ENCODE measurements around the gene GAB2.

GAB2 gene

DNA sequence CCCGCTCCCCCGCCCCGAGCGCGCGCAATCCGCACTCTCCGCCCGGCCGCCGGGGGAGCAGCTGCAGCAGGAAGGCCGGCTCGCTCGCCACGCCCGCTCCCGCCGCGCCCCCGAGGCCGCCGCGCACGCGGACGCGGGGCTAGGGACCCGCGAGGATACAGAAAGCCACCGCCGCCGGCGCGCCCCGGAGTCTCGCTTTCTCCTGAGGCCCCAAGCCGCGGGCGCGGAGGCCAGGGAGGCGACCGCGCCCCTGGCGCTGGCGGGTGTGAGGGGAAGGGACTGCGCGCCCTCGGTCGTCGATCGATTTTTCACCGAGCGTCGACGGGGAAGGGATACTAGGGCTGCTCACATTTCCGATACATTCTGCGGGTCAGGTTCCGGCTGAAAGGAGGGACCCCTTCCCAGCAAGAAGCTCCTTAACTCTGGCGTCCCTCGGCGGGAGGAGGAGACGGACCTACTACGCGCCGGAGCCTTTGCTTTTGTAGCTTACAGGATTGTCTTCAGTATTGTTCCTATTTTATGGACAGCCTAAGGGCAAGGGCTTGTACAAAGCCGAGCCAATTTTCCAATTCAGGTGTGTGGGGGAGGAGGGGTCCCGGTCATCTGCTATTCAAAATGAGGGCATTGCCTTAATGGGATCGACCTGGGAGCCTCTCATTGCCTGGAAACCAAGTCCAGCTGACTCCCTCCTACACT, 416 bp upstream of the GAB2 start:
- no peak for DNase-seq (ENCODE audit: low read depth, low spot score)
- H3K36me3 ChIP-seq (ENCODE audit: control insufficient read depth, insufficient read depth, low read length) = no peaks in the 10 kb centered on the region
- no peaks in the 10 kb centered on the region for H3K9me3 ChIP-seq (ENCODE audit: control insufficient read depth, insufficient read depth, low read length)
- H3K27ac ChIP-seq (ENCODE audit: low read length) = no peak overlapping the region
- no CpG with 5 or more reads among the region's 68 CpGs for WGBS (ENCODE audit: insufficient coverage, insufficient read length)
- peaks cover 4% of the 10 kb centered on the region; the same call in 1 of the 2 replicates for H3K27me3 ChIP-seq (ENCODE audit: control insufficient read depth, insufficient read depth, low read length)
- no peaks in the 10 kb centered on the region for H3K4me1 ChIP-seq (ENCODE audit: control insufficient read depth, insufficient read depth, low read length)
- H3K4me3 ChIP-seq (ENCODE audit: low read length) = peak overlapping the region; percentile 81

DNA sequence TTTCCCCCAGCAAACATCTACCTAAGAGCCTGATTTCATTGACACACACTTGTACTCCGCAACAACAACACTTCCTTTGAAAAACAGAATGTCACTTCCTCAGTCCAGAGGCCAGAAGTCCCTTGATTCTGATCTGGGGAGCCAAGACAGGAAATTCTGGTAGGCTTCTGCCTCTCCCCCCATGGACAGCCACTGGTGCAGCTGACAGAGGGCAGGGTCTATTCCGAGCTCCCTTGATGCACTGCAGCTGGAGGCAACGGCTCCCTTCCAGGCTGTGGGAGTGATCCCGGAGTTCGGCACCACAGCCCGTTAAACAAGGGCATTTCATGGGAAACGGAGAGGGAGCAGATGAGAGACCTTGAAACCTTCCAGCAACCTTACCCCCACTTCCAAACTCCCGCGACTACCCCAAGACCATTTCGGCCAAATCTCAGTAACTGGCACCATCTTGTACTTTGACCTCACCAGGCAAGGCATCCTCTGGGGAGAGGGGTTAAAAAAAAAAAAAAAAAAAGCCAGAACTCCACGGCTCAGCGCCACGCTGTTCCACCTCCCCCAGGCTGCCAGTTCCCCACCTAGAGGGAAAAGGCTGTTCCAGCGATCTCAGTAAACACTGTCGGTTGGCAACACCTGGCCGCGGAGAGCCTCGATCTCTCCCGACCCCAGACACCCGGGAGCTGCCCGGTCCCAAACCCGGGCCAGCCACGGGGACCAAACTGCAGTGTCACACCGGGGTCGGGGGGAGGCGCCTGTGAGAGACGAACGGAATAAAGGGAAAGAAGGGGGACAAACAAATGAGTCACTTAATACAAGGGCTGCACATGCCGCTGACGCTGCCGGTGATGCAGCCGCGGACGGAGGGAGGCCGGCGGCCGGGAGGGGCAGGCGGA, 1.1 kb downstream of the GAB2 start:
- peaks cover 4% of the 10 kb centered on the region; the same call in 1 of the 2 replicates for H3K27me3 ChIP-seq (ENCODE audit: control insufficient read depth, insufficient read depth, low read length)
- H3K27ac ChIP-seq (ENCODE audit: low read length) = no peak overlapping the region
- no peaks in the 10 kb centered on the region for H3K9me3 ChIP-seq (ENCODE audit: control insufficient read depth, insufficient read depth, low read length)
- no peaks in the 10 kb centered on the region for H3K36me3 ChIP-seq (ENCODE audit: control insufficient read depth, insufficient read depth, low read length)
- WGBS (ENCODE audit: insufficient coverage, insufficient read length) = no CpG with 5 or more reads among the region's 38 CpGs
- no peaks in the 10 kb centered on the region for H3K4me1 ChIP-seq (ENCODE audit: control insufficient read depth, insufficient read depth, low read length)
- H3K4me3 ChIP-seq (ENCODE audit: low read length) = peak overlapping the region; percentile 81
- DNase-seq (ENCODE audit: low read depth, low spot score) = no peak

DNA sequence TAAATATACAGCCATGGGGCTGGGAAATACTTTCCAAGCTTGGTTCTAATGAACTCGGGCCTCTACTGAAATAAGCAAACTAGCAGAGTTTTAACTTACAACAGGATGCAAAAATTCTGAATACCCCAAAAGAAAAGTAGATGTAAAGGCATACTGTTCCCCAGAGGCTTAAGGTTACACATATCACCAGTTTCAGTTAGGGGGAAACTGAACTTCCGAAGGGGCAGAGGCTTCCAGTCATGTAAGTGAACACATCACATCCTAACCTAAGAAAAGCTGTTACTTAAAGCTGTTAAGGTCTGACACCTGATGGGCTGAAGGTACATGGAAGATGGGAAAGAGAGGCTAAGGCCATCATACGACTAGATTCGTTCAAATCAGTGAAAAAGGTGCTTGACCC, 2.3 kb downstream of the GAB2 start:
- H3K4me3 ChIP-seq (ENCODE audit: low read length) = no peak overlapping the region
- no CpG with 5 or more reads among the region's 4 CpGs for WGBS (ENCODE audit: insufficient coverage, insufficient read length)

DNA sequence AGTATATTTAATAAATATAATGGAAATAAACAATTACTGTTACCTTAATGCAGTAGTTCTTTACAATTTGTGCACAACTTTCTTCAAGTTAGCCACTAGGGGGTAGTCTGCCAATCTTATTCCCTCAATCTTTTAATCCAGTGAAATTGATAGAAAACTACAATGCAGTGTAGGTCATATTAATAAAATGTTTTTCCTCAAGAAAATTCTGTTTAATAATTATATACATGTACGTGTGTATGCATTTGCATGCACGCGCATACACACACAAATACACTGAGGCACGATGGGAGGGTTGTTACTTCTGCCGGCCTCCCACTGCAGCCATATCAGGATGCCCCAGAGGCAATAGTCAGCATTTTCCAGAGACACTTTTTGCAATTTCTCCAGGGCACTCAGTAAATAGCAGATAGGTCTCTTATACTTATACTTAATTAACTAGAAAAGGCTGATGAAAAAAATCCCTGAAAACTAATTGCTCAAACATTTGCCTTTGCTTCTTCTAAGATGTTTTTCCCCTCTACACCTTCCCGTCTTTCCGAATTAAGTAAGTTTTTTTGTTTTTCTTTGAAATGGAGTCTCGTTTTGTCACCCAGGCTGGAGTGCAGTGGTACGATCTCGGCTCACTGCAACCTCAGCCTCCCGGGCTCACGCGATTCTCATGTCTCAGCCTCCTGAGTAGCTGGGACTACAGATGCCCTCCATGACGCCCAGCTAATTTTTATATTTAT, 3.1 kb downstream of the GAB2 start:
- Histone ChIP-seq H3K9me3 (ENCODE audit: control insufficient read depth, insufficient read depth, low read length) (no peaks in the 10 kb centered on the region), H3K27me3 (ENCODE audit: control insufficient read depth, insufficient read depth, low read length) (peaks cover 4% of the 10 kb centered on the region; the same call in 1 of the 2 replicates), H3K4me3 (ENCODE audit: low read length) (no peak overlapping the region), H3K27ac (ENCODE audit: low read length) (no peak overlapping the region), H3K4me1 (ENCODE audit: control insufficient read depth, insufficient read depth, low read length) (no peaks in the 10 kb centered on the region), H3K36me3 (ENCODE audit: control insufficient read depth, insufficient read depth, low read length) (no peaks in the 10 kb centered on the region)
- DNase-seq (ENCODE audit: low read depth, low spot score) = no peak
- no CpG with 5 or more reads among the region's 14 CpGs for WGBS (ENCODE audit: insufficient coverage, insufficient read length)

More for the DNA sequence above, 2.3 kb downstream of the GAB2 start:
- H3K27ac ChIP-seq (ENCODE audit: low read length) = no peak overlapping the region
- H3K36me3 ChIP-seq (ENCODE audit: control insufficient read depth, insufficient read depth, low read length) = no peaks in the 10 kb centered on the region
- H3K4me1 ChIP-seq (ENCODE audit: control insufficient read depth, insufficient read depth, low read length) = no peaks in the 10 kb centered on the region
- H3K27me3 ChIP-seq (ENCODE audit: control insufficient read depth, insufficient read depth, low read length) = peaks cover 4% of the 10 kb centered on the region; the same call in 1 of the 2 replicates
- no peak for DNase-seq (ENCODE audit: low read depth, low spot score)
- no peaks in the 10 kb centered on the region for H3K9me3 ChIP-seq (ENCODE audit: control insufficient read depth, insufficient read depth, low read length)

DNA sequence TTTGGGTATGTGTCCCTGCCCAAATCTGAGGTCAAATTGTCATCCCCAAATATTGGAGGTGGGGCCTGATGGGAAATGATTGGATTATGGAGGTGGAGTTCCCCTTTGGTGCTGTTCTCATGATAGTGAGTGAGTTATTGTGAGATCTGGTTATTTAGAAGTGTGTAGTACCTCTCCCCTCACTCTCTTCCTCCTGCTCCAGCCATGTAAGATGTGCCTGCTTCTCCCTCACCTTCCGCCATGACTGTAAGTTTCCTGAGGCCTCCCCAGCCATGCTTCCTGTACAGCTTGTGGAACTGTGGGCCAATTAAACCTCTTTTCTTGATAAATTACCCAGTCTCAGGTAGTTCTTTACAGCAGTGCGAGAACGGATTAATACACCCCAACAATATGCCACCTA, 9.0 kb downstream of the GAB2 start:
- no CpG with 5 or more reads among the region's 3 CpGs for WGBS (ENCODE audit: insufficient coverage, insufficient read length)
- DNase-seq (ENCODE audit: low read depth, low spot score) = no peak
- Histone ChIP-seq H3K9me3 (ENCODE audit: control insufficient read depth, insufficient read depth, low read length) (no peaks in the 10 kb centered on the region), H3K36me3 (ENCODE audit: control insufficient read depth, insufficient read depth, low read length) (no peaks in the 10 kb centered on the region), H3K4me1 (ENCODE audit: control insufficient read depth, insufficient read depth, low read length) (no peaks in the 10 kb centered on the region), H3K4me3 (ENCODE audit: low read length) (no peak overlapping the region), H3K27me3 (ENCODE audit: control insufficient read depth, insufficient read depth, low read length) (no peaks in the 10 kb centered on the region), H3K27ac (ENCODE audit: low read length) (no peak overlapping the region)

DNA sequence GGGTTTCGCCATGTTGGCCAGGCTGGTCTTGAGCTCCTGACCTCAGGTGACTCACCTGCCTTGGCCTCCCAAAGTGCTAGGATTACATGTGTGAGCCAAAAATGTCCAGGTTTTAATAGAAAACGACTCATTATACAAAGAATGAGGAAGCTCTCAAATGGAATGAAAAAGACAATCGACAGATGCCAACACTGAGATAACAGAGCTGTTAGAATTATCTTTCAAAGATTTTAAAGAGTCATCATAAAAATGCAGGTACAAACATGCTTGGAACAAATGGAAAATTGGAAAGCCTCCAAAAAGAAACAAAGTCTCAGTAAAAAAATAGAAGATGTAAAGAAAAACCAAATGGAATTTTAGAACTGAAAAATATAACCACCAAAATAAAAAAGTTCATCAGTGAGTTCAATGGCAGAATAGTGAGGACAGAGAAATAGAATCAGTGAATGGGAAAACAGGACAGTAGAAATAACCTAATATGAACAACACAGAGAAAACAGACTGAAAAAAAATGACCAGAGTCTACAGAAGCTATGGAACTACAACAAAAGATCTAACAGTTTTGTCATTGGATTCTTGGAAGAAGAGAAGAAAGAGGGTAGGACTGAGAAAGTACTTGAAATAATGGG, 10.9 kb downstream of the GAB2 start:
- Histone ChIP-seq H3K36me3 (ENCODE audit: control insufficient read depth, insufficient read depth, low read length) (no peaks in the 10 kb centered on the region), H3K27ac (ENCODE audit: low read length) (no peak overlapping the region)
- no CpG with 5 or more reads among the region's 3 CpGs for WGBS (ENCODE audit: insufficient coverage, insufficient read length)

DNA sequence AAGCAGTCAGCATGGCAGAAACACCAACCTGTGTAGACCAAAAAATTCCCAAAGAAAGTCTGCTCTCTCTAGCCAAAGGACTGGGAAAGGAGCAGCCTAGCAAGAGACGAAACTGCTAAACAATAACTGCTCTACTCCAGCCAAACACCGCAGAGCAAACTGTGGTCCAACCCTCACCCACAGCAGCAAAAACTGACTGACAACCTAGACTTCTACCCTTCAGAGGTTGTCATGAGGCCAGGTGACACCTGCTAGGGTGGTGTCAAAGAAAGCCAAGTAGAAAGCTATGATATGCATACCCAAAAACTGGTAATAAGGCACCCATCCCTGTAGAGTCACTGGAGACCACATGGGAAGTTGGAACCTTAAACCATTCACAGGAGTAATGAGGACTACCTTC, 11.8 kb downstream of the GAB2 start:
- DNase-seq (ENCODE audit: low read depth, low spot score) = no peak
- no peak overlapping the region for H3K4me3 ChIP-seq (ENCODE audit: low read length)
- no peaks in the 10 kb centered on the region for H3K36me3 ChIP-seq (ENCODE audit: control insufficient read depth, insufficient read depth, low read length)
- H3K27ac ChIP-seq (ENCODE audit: low read length) = no peak overlapping the region
- H3K4me1 ChIP-seq (ENCODE audit: control insufficient read depth, insufficient read depth, low read length) = no peaks in the 10 kb centered on the region
- H3K9me3 ChIP-seq (ENCODE audit: control insufficient read depth, insufficient read depth, low read length) = no peaks in the 10 kb centered on the region
- no CpG with 5 or more reads among the region's 2 CpGs for WGBS (ENCODE audit: insufficient coverage, insufficient read length)
- H3K27me3 ChIP-seq (ENCODE audit: control insufficient read depth, insufficient read depth, low read length) = no peaks in the 10 kb centered on the region

More for the DNA sequence above, 10.9 kb downstream of the GAB2 start:
- H3K4me3 ChIP-seq (ENCODE audit: low read length) = no peak overlapping the region
- no peaks in the 10 kb centered on the region for H3K9me3 ChIP-seq (ENCODE audit: control insufficient read depth, insufficient read depth, low read length)
- DNase-seq (ENCODE audit: low read depth, low spot score) = no peak
- H3K27me3 ChIP-seq (ENCODE audit: control insufficient read depth, insufficient read depth, low read length) = no peaks in the 10 kb centered on the region
- H3K4me1 ChIP-seq (ENCODE audit: control insufficient read depth, insufficient read depth, low read length) = no peaks in the 10 kb centered on the region

DNA sequence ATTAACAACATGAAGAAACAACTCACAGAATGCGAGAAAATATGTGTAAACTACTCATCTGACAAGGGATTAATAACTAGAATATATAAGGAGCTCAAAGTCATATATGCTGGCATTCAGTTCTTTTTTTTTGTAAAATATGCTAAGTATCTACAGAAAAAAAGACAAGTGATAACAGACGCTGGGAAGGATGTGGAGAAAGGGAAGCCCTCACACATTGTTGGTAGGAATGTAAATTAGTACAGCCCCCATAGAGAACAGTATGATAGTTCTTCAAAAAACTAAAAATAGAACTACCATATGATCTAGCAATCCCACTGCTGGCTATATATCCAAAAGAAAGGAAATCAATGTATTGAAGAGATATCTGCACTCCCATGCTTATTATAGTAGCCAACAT, 13.8 kb downstream of the GAB2 start:
- DNase-seq (ENCODE audit: low read depth, low spot score) = no peak
- no CpG with 5 or more reads among the region's 2 CpGs for WGBS (ENCODE audit: insufficient coverage, insufficient read length)
- no peaks in the 10 kb centered on the region for H3K9me3 ChIP-seq (ENCODE audit: control insufficient read depth, insufficient read depth, low read length)
- H3K36me3 ChIP-seq (ENCODE audit: control insufficient read depth, insufficient read depth, low read length) = no peaks in the 10 kb centered on the region
- no peak overlapping the region for H3K4me3 ChIP-seq (ENCODE audit: low read length)
- H3K27ac ChIP-seq (ENCODE audit: low read length) = no peak overlapping the region
- no peaks in the 10 kb centered on the region for H3K27me3 ChIP-seq (ENCODE audit: control insufficient read depth, insufficient read depth, low read length)
- H3K4me1 ChIP-seq (ENCODE audit: control insufficient read depth, insufficient read depth, low read length) = peaks cover 1% of the 10 kb centered on the region; the same call in 1 of the 2 replicates

DNA sequence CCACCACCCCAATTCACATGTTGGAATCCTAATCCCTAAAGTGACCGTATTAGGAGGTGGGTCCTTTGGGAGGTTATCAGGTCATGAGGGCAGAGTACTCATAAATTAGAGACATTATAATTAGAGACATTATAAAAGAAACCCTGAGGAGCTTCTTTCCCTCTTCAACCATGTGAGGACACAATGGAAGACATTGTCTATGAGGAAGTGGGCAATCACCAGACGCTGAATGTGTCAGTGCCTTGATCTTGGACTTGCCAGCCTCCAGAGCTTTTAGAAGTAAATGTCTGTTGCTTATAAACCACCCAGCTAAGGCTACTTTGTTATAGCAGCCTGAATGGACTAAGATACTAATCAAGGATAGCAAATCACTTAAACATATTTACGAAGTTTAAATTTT, 14.8 kb downstream of the GAB2 start:
- Histone ChIP-seq H3K4me1 (ENCODE audit: control insufficient read depth, insufficient read depth, low read length) (peaks cover 1% of the 10 kb centered on the region; the same call in 1 of the 2 replicates), H3K9me3 (ENCODE audit: control insufficient read depth, insufficient read depth, low read length) (no peaks in the 10 kb centered on the region), H3K27ac (ENCODE audit: low read length) (no peak overlapping the region), H3K4me3 (ENCODE audit: low read length) (no peak overlapping the region), H3K36me3 (ENCODE audit: control insufficient read depth, insufficient read depth, low read length) (no peaks in the 10 kb centered on the region), H3K27me3 (ENCODE audit: control insufficient read depth, insufficient read depth, low read length) (no peaks in the 10 kb centered on the region; the same call in 1 of the 2 replicates)
- DNase-seq (ENCODE audit: low read depth, low spot score) = no peak
- no CpG with 5 or more reads among the region's 3 CpGs for WGBS (ENCODE audit: insufficient coverage, insufficient read length)

DNA sequence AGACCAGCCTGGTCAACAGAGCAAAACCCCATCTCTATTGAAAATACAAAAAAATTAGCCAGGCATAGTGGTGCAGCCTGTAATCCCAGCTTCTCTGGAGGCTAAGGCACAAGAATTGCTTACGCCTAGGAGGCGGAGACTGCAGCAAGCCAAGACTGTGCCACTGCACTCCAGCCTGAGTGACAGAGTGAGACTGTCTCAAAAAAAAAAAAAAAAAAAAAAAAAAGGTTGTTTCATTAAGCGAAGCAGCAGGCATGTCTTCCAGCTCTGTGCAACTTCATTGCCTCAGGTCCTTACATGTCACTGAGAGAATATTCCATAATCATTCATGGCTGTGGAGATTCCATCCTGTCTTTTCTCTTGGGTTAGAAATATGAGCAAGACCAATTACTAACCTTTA, 16.9 kb downstream of the GAB2 start:
- H3K27ac ChIP-seq (ENCODE audit: low read length) = no peak overlapping the region
- no CpG with 5 or more reads among the region's 3 CpGs for WGBS (ENCODE audit: insufficient coverage, insufficient read length)
- no peak overlapping the region for H3K4me3 ChIP-seq (ENCODE audit: low read length)
- DNase-seq (ENCODE audit: low read depth, low spot score) = no peak
- H3K4me1 ChIP-seq (ENCODE audit: control insufficient read depth, insufficient read depth, low read length) = peaks cover 1% of the 10 kb centered on the region; the same call in 1 of the 2 replicates
- H3K9me3 ChIP-seq (ENCODE audit: control insufficient read depth, insufficient read depth, low read length) = no peaks in the 10 kb centered on the region
- H3K36me3 ChIP-seq (ENCODE audit: control insufficient read depth, insufficient read depth, low read length) = no peaks in the 10 kb centered on the region
- no peaks in the 10 kb centered on the region; the same call in 1 of the 2 replicates for H3K27me3 ChIP-seq (ENCODE audit: control insufficient read depth, insufficient read depth, low read length)

All from iPS DF 6.9 (cell line).